Ectodermal cell (in vitro differentiated cells): ENCODE results near the gene MAN2B2.

Experiments used
- H3K27ac ChIP-seq: 2 replicates; pipeline ENCODE4 v1.7.0; 2013; ENCODE audit warnings: mild to moderate bottlenecking, low read depth, low read length; ENCODE audit not compliant: insufficient read depth, poor library complexity, severe bottlenecking
- H3K27me3 ChIP-seq: 2 replicates; pipeline ENCODE4 v1.7.0; 2013; ENCODE audit warnings: mild to moderate bottlenecking, low read length; ENCODE audit not compliant: insufficient read depth, control insufficient read depth, poor library complexity, severe bottlenecking
- H3K36me3 ChIP-seq: one replicate; pipeline ENCODE4 v1.7.0; 2013; ENCODE audit warnings: low read length; ENCODE audit not compliant: control insufficient read depth, insufficient read depth
- H3K4me1 ChIP-seq: one replicate; pipeline ENCODE4 v1.7.0; 2013; ENCODE audit warnings: low read length; ENCODE audit not compliant: control insufficient read depth, insufficient read depth
- H3K4me3 ChIP-seq: 2 replicates; pipeline ENCODE4 v1.7.0; 2013; ENCODE audit warnings: low read depth, low read length, control low read depth; ENCODE audit not compliant: insufficient read depth
- H3K9me3 ChIP-seq: 2 replicates; pipeline ENCODE4 v1.7.0; 2013; ENCODE audit warnings: mild to moderate bottlenecking, low read length, moderate library complexity; ENCODE audit not compliant: control insufficient read depth
- WGBS, 2 experiments: methylation state at CpG; one replicate each; pipeline ENCODE4 v1.1.7; 2013; ENCODE audit warnings: missing lambda C conversion rate in 2 of 2; 5-methylcytosine and 5-hydroxymethylcytosine counted together

Gene MAN2B2

DNA sequence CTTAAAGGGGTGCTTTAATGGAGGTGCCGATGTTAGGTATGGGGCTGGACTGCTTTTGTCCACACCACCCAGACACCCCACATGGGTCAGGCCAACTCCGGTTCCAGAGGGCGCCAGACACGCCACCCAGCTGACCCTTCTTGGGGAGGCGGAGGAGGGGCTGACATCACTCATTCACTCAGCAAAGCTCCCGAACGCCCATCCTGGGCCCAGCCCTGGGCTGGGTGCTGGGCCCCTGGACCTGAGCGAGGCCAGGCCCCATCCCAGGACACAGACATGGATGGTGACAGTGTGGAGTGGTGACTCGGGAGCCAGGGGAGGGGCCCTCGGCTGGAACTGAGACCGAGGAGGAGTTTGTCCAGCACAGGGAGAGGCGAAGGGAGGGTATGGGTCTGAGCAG is 28.1 kb downstream of the MAN2B2 start:
- H3K36me3 ChIP-seq, result peaks cover 5% of the 10 kb centered on the region
- H3K27ac ChIP-seq, result no peak overlapping the region
- H3K9me3 ChIP-seq, result no peaks in the 10 kb centered on the region
- no peaks in the 10 kb centered on the region for H3K4me1 ChIP-seq
- H3K27me3 ChIP-seq, result no peaks in the 10 kb centered on the region
- no peak overlapping the region for H3K4me3 ChIP-seq
- 89 to 93% methylated on average over 12 of the region's 12 CpGs for WGBS, 2 experiments

DNA sequence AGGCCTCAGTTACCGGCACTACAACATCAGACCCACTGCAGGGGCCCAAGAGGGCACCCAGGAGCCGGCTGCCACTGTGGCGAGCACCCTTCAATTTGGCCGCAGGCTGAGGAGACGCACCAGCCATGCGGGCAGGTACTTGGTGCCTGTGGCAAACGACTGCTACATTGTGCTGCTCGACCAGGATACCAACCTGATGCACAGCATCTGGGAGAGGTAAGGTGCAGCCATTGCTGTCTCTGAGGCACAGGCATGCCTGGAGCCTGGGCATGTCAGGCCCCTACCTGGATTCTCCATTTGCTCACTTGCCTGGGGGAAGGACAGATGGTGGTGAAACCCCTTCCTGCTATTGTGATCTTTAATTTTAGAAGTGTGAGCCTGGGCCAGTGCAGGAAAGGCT is 30.1 kb downstream of the MAN2B2 start:
- Histone ChIP-seq H3K36me3 (peaks cover 5% of the 10 kb centered on the region), H3K9me3 (no peaks in the 10 kb centered on the region), H3K27ac (no peak overlapping the region), H3K27me3 (no peaks in the 10 kb centered on the region), H3K4me3 (no peak overlapping the region), H3K4me1 (no peaks in the 10 kb centered on the region)
- 95 to 96% methylated on average over 8 of the region's 8 CpGs for WGBS, 2 experiments

DNA sequence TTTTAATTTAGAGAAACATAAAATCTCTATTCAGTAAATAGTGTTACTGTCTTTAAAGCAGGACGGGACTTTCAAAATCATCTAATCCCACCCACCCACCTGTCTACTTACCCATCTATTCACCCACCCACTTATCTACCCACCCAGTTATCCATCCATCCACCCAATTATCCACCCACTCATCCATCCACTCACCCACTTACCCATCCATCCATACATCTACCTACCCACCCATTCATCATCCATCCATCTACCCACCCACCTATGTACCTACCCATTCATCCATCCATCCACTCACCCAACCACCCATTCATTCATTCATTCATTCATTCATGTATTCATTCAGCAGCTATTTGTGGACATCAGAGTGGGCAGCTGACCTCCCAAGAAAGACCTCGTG is 30.6 kb downstream of the MAN2B2 start:
- WGBS, 2 experiments, result 90 to 91% methylated on average over 2 of the region's 2 CpGs
- Histone ChIP-seq H3K27ac (no peak overlapping the region), H3K4me1 (no peaks in the 10 kb centered on the region), H3K4me3 (no peak overlapping the region), H3K9me3 (no peaks in the 10 kb centered on the region), H3K36me3 (peaks cover 5% of the 10 kb centered on the region), H3K27me3 (no peaks in the 10 kb centered on the region)

DNA sequence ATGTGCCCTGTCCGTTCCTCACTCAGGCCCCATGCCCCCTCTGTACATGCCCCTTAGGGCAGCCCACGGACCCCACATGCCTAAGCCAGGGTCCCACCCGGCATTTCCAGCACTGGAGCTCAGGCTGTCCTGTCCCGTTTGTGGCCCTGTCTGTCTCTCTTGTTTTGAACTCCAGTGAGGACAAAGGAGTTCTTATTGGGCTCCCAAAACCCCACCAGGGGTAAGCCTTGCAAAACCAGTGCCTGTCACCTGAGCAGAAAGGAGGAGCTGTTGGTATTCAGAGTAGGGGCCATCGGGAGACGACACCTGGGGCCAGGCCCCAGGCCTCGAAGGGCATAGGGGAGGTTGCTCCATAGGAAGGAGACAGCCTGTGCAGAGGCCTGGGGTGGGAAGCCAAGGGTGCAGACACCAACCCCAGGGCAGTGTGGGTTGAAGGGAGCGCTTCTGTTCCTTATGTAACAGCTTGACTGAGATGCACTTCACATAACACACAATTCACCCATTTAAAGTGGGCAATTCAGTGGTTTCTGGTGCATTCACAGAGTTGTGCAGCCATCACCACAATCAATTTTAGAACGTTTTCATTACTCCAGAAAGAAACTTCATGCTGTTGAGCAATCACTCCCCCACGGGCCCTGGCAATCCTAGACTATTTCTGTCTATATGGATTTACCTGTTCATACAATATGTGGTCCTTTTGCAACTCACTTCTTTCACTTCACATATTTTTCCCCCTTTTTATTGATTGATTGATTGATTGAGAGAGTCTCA is 31.7 kb downstream of the MAN2B2 start:
- Histone ChIP-seq H3K27me3 (no peaks in the 10 kb centered on the region), H3K4me3 (no peak overlapping the region), H3K4me1 (no peaks in the 10 kb centered on the region), H3K27ac (no peak overlapping the region), H3K9me3 (no peaks in the 10 kb centered on the region), H3K36me3 (peaks cover 5% of the 10 kb centered on the region)
- 91 to 92% methylated on average over 10 of the region's 10 CpGs for WGBS, 2 experiments

DNA sequence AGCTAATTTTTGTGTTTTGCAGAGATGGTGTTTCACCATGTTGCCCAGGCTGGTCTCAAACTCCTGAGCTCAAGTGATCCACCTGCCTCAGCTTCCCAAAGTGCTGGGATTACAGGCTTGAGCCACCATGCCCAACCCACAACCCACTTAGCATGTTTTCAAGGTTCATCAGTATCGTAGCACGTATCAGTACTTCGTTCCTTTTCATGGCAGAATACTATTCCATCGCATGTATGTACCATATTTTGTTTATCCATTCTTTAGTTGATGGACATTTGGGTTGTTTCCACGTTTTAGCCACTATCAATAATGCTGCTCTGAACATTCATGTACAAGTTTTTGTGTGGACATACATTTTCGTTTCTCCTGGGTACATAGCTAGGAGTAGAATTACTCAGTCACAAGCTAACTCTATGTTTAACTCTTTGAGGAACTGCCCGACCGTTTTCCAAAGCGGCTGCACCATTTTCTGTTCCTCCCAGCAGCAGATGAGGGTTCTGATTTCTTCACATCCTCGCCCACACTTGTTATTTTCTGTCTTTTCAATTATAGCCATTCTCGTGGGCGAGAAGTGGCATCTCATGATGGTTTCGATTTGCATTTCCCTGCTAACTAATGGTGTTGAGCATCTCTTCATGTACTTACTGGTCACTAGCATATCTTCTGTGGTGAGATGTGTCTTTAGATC is 32.5 kb downstream of the MAN2B2 start:
- WGBS, 2 experiments, result 92 to 94% methylated on average over 13 of the region's 13 CpGs

DNA sequence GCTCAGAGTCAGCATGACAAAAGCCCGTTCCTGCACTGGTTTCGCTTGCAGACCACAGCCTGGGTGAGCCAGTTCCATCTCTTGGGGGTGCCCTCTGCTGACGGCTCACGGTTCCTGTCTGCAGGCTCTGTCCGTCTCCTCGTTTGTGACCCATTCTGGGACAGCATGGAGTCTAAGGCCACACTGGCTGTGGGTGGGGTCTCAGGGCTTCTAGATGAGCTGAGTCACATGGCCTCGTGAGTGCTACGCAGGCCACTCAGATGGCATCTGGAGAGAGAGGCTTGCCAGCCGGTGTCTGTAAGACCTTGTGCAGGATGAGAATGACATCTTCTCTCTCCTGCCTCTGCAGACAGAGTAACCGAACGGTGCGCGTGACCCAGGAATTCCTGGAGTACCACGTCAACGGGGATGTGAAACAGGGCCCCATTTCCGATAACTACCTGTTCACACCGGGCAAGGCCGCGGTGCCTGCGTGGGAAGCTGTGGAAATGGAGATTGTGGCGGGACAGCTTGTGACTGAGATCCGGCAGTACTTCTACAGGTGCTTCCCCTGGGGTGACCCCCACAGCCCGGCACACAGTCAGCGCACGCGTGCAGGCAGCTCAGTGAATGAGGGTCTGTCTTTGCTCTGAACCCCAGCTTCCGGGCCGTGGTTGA is 33.9 kb downstream of the MAN2B2 start:
- H3K9me3 ChIP-seq, result no peaks in the 10 kb centered on the region
- H3K27ac ChIP-seq, result no peak overlapping the region
- H3K27me3 ChIP-seq, result no peaks in the 10 kb centered on the region
- 84% methylated on average over 28 of the region's 28 CpGs for WGBS, 2 experiments
- peaks cover 5% of the 10 kb centered on the region for H3K36me3 ChIP-seq
- H3K4me1 ChIP-seq, result no peaks in the 10 kb centered on the region
- H3K4me3 ChIP-seq, result no peak overlapping the region

More for the DNA sequence above, 32.5 kb downstream of the MAN2B2 start:
- peaks cover 5% of the 10 kb centered on the region for H3K36me3 ChIP-seq
- H3K27me3 ChIP-seq, result no peaks in the 10 kb centered on the region
- H3K4me3 ChIP-seq, result no peak overlapping the region
- no peak overlapping the region for H3K27ac ChIP-seq
- no peaks in the 10 kb centered on the region for H3K4me1 ChIP-seq
- H3K9me3 ChIP-seq, result no peaks in the 10 kb centered on the region

DNA sequence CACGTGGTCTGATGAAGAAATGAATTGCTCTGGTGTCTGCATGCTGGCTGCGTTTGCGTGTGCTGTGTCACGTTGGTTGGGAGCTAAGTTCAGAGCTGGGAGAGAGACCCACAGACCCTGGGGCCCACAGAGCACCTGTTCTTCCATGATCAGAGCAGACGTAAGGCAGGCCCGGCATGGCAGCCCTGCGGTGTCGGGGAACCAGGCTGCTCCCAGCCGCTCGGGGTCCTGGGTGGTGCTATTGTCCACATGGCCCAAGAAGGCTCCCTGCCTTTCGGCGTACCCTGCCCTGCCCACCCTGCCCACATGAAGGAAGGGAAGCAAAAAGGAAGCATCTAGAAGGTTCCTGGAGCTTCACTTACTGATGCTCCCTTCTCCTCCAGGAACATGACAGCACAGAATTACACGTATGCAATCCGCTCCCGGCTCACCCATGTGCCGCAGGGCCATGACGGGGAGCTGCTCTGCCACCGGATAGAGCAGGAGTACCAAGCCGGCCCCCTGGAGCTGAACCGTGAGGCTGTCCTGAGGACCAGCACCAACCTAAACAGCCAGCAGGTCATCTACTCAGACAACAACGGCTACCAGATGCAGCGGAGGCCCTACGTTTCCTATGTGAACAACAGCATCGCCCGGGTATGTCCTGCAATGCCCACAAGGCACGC is 34.6 kb downstream of the MAN2B2 start:
- no peak overlapping the region for H3K4me3 ChIP-seq
- 95 to 96% methylated on average over 26 of the region's 26 CpGs for WGBS, 2 experiments

DNA sequence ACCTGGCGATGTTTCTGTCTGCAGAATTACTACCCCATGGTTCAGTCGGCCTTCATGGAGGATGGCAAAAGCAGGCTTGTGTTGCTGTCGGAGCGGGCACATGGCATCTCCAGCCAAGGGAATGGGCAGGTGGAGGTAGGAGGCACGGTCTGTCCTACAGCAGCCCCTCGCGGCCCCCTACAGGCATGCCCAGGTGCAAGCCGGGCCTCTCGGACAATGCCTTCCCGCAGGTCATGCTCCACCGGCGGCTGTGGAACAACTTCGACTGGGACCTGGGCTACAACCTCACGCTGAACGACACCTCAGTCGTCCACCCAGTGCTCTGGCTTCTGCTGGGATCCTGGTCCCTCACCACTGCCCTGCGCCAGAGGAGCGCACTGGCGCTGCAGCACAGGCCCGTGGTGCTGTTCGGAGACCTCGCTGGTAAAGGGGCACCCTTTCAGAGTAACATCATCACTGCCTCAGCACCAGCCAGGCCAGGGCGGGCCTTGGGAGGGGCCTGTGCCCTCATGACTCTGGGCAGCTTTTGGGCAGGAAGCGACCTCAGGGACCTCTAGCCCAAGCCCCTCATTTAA is 36.0 kb downstream of the MAN2B2 start:
- Histone ChIP-seq H3K27me3 (no peaks in the 10 kb centered on the region), H3K4me1 (no peaks in the 10 kb centered on the region), H3K9me3 (no peaks in the 10 kb centered on the region), H3K4me3 (no peak overlapping the region), H3K27ac (no peak overlapping the region), H3K36me3 (no peaks in the 10 kb centered on the region)
- 94 to 96% methylated on average over 24 of the region's 24 CpGs for WGBS, 2 experiments

More for the DNA sequence above, 34.6 kb downstream of the MAN2B2 start:
- H3K36me3 ChIP-seq, result peaks cover 5% of the 10 kb centered on the region
- H3K27ac ChIP-seq, result no peak overlapping the region
- H3K27me3 ChIP-seq, result no peaks in the 10 kb centered on the region
- H3K4me1 ChIP-seq, result no peaks in the 10 kb centered on the region
- H3K9me3 ChIP-seq, result no peaks in the 10 kb centered on the region

DNA sequence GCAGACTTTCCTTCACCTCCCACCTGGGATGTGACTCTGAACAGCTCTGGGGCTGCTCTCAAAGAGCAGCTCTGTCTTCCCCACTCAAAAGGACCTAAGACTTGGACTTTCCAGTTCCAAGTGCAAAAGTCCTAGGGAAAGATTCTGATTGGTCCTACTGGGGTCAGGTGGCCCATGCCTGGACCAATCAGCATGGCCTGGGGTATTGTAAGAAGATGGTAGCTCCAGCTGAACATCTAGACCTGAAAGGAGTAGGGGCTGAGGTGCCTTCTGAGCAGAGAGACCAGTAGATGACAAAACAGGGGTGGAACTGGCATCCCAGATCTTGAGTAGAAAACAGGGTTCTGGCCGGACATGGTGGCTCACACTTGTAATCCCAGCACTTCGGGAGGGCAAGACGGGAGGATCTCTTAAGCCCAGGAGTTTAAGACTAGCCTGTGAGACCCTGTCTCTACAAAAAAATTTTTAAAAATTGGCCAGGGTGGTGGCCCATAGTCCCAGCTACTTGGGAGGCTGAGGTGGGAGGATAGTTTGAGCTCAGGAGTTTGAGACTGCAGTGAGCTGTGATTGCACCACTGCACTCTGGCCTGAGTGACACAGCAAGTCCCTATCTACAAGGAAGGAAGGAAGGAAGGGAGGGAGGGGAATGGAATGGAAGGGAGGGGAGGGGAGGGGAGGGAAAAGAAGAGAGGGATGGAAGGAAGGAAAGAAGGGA is 38.1 kb downstream of the MAN2B2 start:
- H3K27ac ChIP-seq, result no peak overlapping the region
- no peaks in the 10 kb centered on the region for H3K36me3 ChIP-seq
- H3K4me1 ChIP-seq, result no peaks in the 10 kb centered on the region
- no peaks in the 10 kb centered on the region for H3K9me3 ChIP-seq
- no peak overlapping the region for H3K4me3 ChIP-seq
- H3K27me3 ChIP-seq, result no peaks in the 10 kb centered on the region
- WGBS, 2 experiments, result 89 to 94% methylated on average over 3 of the region's 3 CpGs
